HepG2 (cell line): ENCODE results near the gene RPL11. TPM values are rescaled to one million over a fixed set of nuclear protein-coding genes. Genes with fewer than 3 reads are reported as not detected.

ENCODE experiments used
- AHR ChIP-seq: IDR thresholded peaks from 2 replicates; pipeline ENCODE4 v1.6.1; 2018; ENCODE audit warnings: missing genetic modification reagents, missing compliant biosample characterization
- CENPBD1 ChIP-seq: sonication (generic); formaldehyde crosslinking; IDR thresholded peaks from 2 replicates; pipeline ENCODE4 v1.8.0; 2022; ENCODE audit warnings: missing genetic modification reagents, low read depth, mild to moderate bottlenecking, borderline replicate concordance
- DRAP1 ChIP-seq: IDR thresholded peaks from 2 replicates; pipeline ENCODE4 v1.6.1; 2016; ENCODE audit warnings: missing genetic modification reagents, missing compliant biosample characterization
- HNRNPUL1 ChIP-seq: fragments of 200-400 bp; formaldehyde crosslinking; IDR thresholded peaks from 2 replicates; pipeline ENCODE4 v1.6.1; 2017; ENCODE audit warnings: low read depth, mild to moderate bottlenecking, low read length, moderate library complexity
- KDM1A ChIP-seq: IDR thresholded peaks from 2 replicates; pipeline ENCODE4 v1.6.1; 2016; ENCODE audit warnings: missing compliant biosample characterization
- KLF9 ChIP-seq: IDR thresholded peaks from 2 replicates; pipeline ENCODE4 v1.6.1; 2016; ENCODE audit warnings: low read depth
- MYNN ChIP-seq: sonication (generic); formaldehyde crosslinking; IDR thresholded peaks from 2 replicates; pipeline ENCODE4 v1.4.0; 2020; ENCODE audit warnings: mild to moderate bottlenecking, low read depth, missing genetic modification reagents
- MZF1 ChIP-seq: sonication (generic); formaldehyde crosslinking; IDR thresholded peaks from 2 replicates; pipeline ENCODE4 v1.8.1; 2023; ENCODE audit warnings: mild to moderate bottlenecking, missing genetic modification reagents, borderline replicate concordance
- NCOA2 ChIP-seq: sonication (generic); formaldehyde crosslinking; IDR thresholded peaks from 2 replicates; pipeline ENCODE4 v1.8.0; 2022; ENCODE audit warnings: inconsistent platforms
- NFE2L1 ChIP-seq: sonication (generic); formaldehyde crosslinking; IDR thresholded peaks from 2 replicates; pipeline ENCODE4 v1.4.0; 2020; ENCODE audit warnings: missing genetic modification reagents, mild to moderate bottlenecking, borderline replicate concordance
- NONO ChIP-seq, 2 experiments: fragments of 450-650 bp in 1 of 2; sonication (generic) in 1 of 2; formaldehyde crosslinking in 1 of 2; IDR thresholded peaks in 1 of 2; conservative IDR thresholded peaks in 1 of 2; 2 replicates each; pipeline versions ENCODE4 v1.6.1 to v1.8.0; 2017 to 2022; ENCODE audit warnings: mild to moderate bottlenecking in 1 of 2, missing genetic modification reagents in 1 of 2, moderate library complexity in 1 of 2
- POGZ ChIP-seq: sonication (generic); formaldehyde crosslinking; IDR thresholded peaks from 2 replicates; pipeline ENCODE4 v1.4.0; 2020; ENCODE audit warnings: mild to moderate bottlenecking, missing genetic modification reagents
- RBM22 ChIP-seq: fragments of 200-400 bp; formaldehyde crosslinking; optimal IDR thresholded peaks from 2 replicates; pipeline ENCODE3; 2017; ENCODE audit warnings: mild to moderate bottlenecking, low read length, moderate library complexity
- SIX4 ChIP-seq: sonication (generic); formaldehyde crosslinking; IDR thresholded peaks from 2 replicates; pipeline ENCODE4 v1.4.0; 2020; ENCODE audit warnings: missing genetic modification reagents
- SMAD1 ChIP-seq: sonication (generic); formaldehyde crosslinking; IDR thresholded peaks from 2 replicates; pipeline ENCODE4 v1.4.0; 2020; ENCODE audit warnings: missing genetic modification reagents, low read depth, mild to moderate bottlenecking, borderline replicate concordance
- SMAD3 ChIP-seq: sonication (generic); formaldehyde crosslinking; IDR thresholded peaks from 2 replicates; pipeline ENCODE4 v1.4.0; 2020; ENCODE audit warnings: missing genetic modification reagents
- SMARCC2 ChIP-seq: fragments of 450-650 bp; IDR thresholded peaks from 2 replicates; pipeline ENCODE4 v1.6.1; 2017; ENCODE audit warnings: antibody characterized with exemption, mild to moderate bottlenecking
- SPEN ChIP-seq: sonication (generic); formaldehyde crosslinking; IDR thresholded peaks from 2 replicates; pipeline ENCODE4 v1.5.1; 2020; ENCODE audit warnings: low read depth, mild to moderate bottlenecking, missing genetic modification reagents
- TOPORS ChIP-seq: sonication (generic); formaldehyde crosslinking; IDR thresholded peaks from 2 replicates; pipeline ENCODE4 v1.8.0; 2023; ENCODE audit warnings: mild to moderate bottlenecking, missing genetic modification reagents
- ZBTB2 ChIP-seq: sonication (generic); formaldehyde crosslinking; IDR thresholded peaks from 2 replicates; pipeline ENCODE4 v1.8.0; 2022; ENCODE audit warnings: low read depth, missing genetic modification reagents
- ZBTB42 ChIP-seq: sonication (generic); formaldehyde crosslinking; IDR thresholded peaks from 2 replicates; pipeline ENCODE4 v1.5.0; 2020; ENCODE audit warnings: mild to moderate bottlenecking, missing genetic modification reagents
- ZC3H13 ChIP-seq: sonication (generic); formaldehyde crosslinking; IDR thresholded peaks from 2 replicates; pipeline ENCODE4 v1.8.1; 2023; ENCODE audit warnings: mild to moderate bottlenecking, missing genetic modification reagents, moderate library complexity
- ZC3H4 ChIP-seq: sonication (generic); formaldehyde crosslinking; IDR thresholded peaks from 2 replicates; pipeline ENCODE4 v1.4.0; 2020; ENCODE audit warnings: missing genetic modification reagents, borderline replicate concordance
- ZKSCAN5 ChIP-seq: sonication (generic); formaldehyde crosslinking; IDR thresholded peaks from 2 replicates; pipeline ENCODE4 v1.5.1; 2020; ENCODE audit warnings: mild to moderate bottlenecking, missing genetic modification reagents
- ZMYM2 ChIP-seq: sonication (generic); formaldehyde crosslinking; IDR thresholded peaks from 2 replicates; pipeline ENCODE4 v1.8.0; 2022; ENCODE audit warnings: mild to moderate bottlenecking, missing genetic modification reagents
- ZNF737 ChIP-seq: sonication (generic); formaldehyde crosslinking; IDR thresholded peaks from 2 replicates; pipeline ENCODE4 v1.5.0; 2020; ENCODE audit warnings: missing genetic modification reagents, mild to moderate bottlenecking, borderline replicate concordance
- ZNF749 ChIP-seq: sonication (generic); formaldehyde crosslinking; IDR thresholded peaks from 2 replicates; pipeline ENCODE4 v1.8.0; 2022; ENCODE audit warnings: mild to moderate bottlenecking, missing genetic modification reagents, moderate library complexity, borderline replicate concordance
- ZNF841 ChIP-seq: sonication (generic); formaldehyde crosslinking; IDR thresholded peaks from 2 replicates; pipeline ENCODE4 v1.8.1; 2023; ENCODE audit warnings: missing genetic modification reagents, borderline replicate concordance
- polyA plus RNA-seq, 8 experiments: library from polyadenylated mRNA; depleted of rRNA in 3 of 8; stranded (reverse) in 7 of 8; unstranded in 1 of 8; fragments of >200 nt; fragmentation: Illumina TruSeq in 4 of 8; extraction: Trizol in 4 of 8; gene quantifications; 2 replicates each; pipeline versions ENCODE4 v1.2.1 to v1.2.3, GENCODE V29; 2011 to 2016; ENCODE audit warnings: low read depth in 4 of 8, missing spikeins in 1 of 8, mixed read lengths in 1 of 8; ENCODE audit not compliant: insufficient read depth in 1 of 8
- total RNA-seq, 5 experiments: library from RNA; depleted of rRNA; stranded (reverse); fragments of >200 nt; fragmentation: Illumina TruSeq; extraction: Trizol; gene quantifications; 2 replicates each; pipeline ENCODE4 v1.2.3, GENCODE V29; 2016; ENCODE audit warnings: low read depth in 1 of 5

Gene RPL11
- total and polyA plus RNA-seq, 2 of the 13 experiments (the other 11 are each of a cell fraction or from before 2014, with no cell fraction given), result 1,682 to 2,010 TPM

DNA sequence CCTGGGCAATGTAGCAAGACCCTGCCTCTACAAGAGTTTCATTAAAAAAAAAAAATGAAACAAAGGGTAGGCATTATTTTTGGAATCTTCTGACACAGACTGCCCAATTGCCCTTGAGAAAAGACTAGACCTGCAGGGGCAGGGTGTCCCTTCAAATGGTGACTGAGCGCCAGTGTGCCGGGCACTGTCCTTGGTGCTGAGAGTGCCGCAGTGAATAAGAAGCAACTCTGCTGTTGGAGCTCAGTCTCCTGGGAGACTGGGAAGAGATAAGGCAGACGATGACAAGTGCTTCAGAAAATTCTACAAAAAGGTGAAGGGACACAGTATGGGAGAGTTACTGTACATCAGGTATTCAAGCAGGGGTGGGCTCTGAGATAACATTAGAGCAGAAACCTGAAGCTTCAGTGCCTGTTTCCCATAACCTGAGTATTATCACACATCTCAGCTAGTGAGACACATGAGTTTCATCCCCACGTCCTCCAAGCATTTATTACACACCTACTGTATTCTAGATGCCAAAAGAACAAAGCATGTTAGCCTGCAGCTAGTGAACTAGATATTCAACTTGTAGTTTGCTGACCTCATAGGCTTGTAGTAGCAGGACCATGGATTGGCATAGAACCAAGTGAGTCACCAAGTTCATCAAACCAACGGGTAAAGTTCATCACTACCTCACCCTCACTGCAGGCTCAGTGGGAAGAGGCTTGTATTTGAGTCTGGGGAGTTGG lies 18.4 kb upstream of the RPL11 start (continued):
- TF ChIP-seq ZNF749 (CRISPR knock-in tag) (no peak), ZNF841 (CRISPR knock-in tag) (no peak), SIX4 (no peak), KLF9 (CRISPR knock-in tag) (no peak), ZC3H13 (CRISPR knock-in tag) (no peak), SMAD3 (peak; percentile 71; the same call in 1 of the 2 replicates), SPEN (CRISPR knock-in tag) (no peak), SMAD1 (CRISPR knock-in tag) (no peak), ZNF737 (no peak), RBM22 (no peak), ZBTB42 (0 out of 2 replicates have a peak, but pooled peaks have one; percentile 36), MYNN (CRISPR knock-in tag) (no peak), DRAP1 (CRISPR knock-in tag) (peak; percentile 39; the same call in 1 of the 2 replicates), NCOA2 (CRISPR knock-in tag) (peak; percentile 47; the same call in 1 of the 2 replicates), MZF1 (no peak), TOPORS (CRISPR knock-in tag) (0 out of 2 replicates have a peak, but pooled peaks have one; percentile 45), NFE2L1 (CRISPR knock-in tag) (no peak), ZKSCAN5 (no peak), ZMYM2 (CRISPR knock-in tag) (no peak), SMARCC2 (no peak), KDM1A (CRISPR knock-in tag) (no peak), ZC3H4 (CRISPR knock-in tag) (no peak), POGZ (CRISPR knock-in tag) (no peak), CENPBD1 (CRISPR knock-in tag) (no peak), ZBTB2 (CRISPR knock-in tag) (no peak), AHR (CRISPR knock-in tag) (no peak; the same call in 1 of the 2 replicates), HNRNPUL1 (no peak), NONO (IDR thresholded peaks at IDR 0.05) (no peak), NONO (CRISPR knock-in tag; conservative IDR thresholded peaks at IDR 0.05) (no peak)
